Measurements from ENCODE around the gene LCT. TPM values are rescaled to one million over a fixed set of nuclear protein-coding genes. Genes with fewer than 3 reads are reported as not detected.

LCT gene
- total and polyA plus RNA-seq, 2 of the 4 experiments (the other 2 are of a cell fraction) = under 0.01 TPM; not detected in 1

GRCh38 chr2:135845257-135845656, 8.3 kb upstream of the LCT start:
- Histone ChIP-seq H2BK5ac (ENCODE audit: low read depth, low read length, poor library complexity, severe bottlenecking) (no peak overlapping the region), H3K4me3 (ENCODE audit: insufficient read depth, low read depth, low read length) (no peak overlapping the region), H3K14ac (replicated peaks; ENCODE audit: low read depth, low read length) (no peak overlapping the region), H3K27ac (ENCODE audit: insufficient read depth, low read length) (no peak overlapping the region), H2AK9ac (replicated peaks; ENCODE audit: low read depth, low read length, poor library complexity) (no peak overlapping the region), H3K4me1 (ENCODE audit: control insufficient read depth, insufficient read depth, low read length) (peaks cover 5% of the 10 kb centered on the region), H2BK15ac (ENCODE audit: low read depth, low read length) (no peak overlapping the region), H2AK5ac (ENCODE audit: low read depth, low read length) (no peak overlapping the region), H2AFZ (replicated peaks; ENCODE audit: low read length, poor library complexity) (no peak overlapping the region), H3K56ac (ENCODE audit: extremely low read depth, insufficient read depth, low read length) (no peak overlapping the region), H3K27me3 (ENCODE audit: control insufficient read depth, insufficient read depth, low read length) (no peaks in the 10 kb centered on the region), H3K9me3 (ENCODE audit: control insufficient read depth, insufficient read depth, low read length) (no peaks in the 10 kb centered on the region), H3K23ac (ENCODE audit: low read depth, low read length) (no peak overlapping the region), H3K4ac (ENCODE audit: low read depth, low read length) (no peak overlapping the region), H3K9me1 (ENCODE audit: insufficient read depth, low read length) (no peaks in the 10 kb centered on the region), H4K8ac (ENCODE audit: low read depth in 2 of 2, low read length in 2 of 2) (no peak overlapping the region), H4K20me1 (ENCODE audit: insufficient read depth, low read length) (no peaks in the 10 kb centered on the region), H2BK20ac (ENCODE audit: low read depth, low read length) (no peak overlapping the region), H2BK120ac (ENCODE audit: low read depth, low read length) (no peak overlapping the region), H4K91ac (ENCODE audit: insufficient read depth, low read depth, low read length) (no peak overlapping the region), H3K18ac (ENCODE audit: low read depth, low read length) (no peak overlapping the region), H3K79me1 (ENCODE audit: low read depth in 1 of 2, low read length in 2 of 2) (no peaks in the 10 kb centered on the region), H3K36me3 (ENCODE audit: control insufficient read depth, insufficient read depth, low read length) (peaks cover 10% of the 10 kb centered on the region), H4K5ac (ENCODE audit: low read depth, low read length) (no peak overlapping the region), H3K9ac (ENCODE audit: low read depth, low read length) (no peak overlapping the region), H3K4me2 (ENCODE audit: low read depth, low read length) (no peak overlapping the region)
- in situ Hi-C loops (cut with MboI; ENCODE audit: low sequenced_read_pairs) (no loop called here), intact Hi-C loops (cut with micrococcal nuclease) (no loop called here), dilution Hi-C loops (cut with HindIII; ENCODE audit: low sequenced_read_pairs, unreplicated experiment) (no loop called here)
- TF ChIP-seq ELK1 (IDR thresholded peaks at IDR 0.05; ENCODE audit: borderline replicate concordance, low read depth, low read length) (no peak), MAFK (IDR thresholded peaks at IDR 0.05; ENCODE audit: low read depth, low read length) (no peak), MAZ (IDR thresholded peaks at IDR 0.05; ENCODE audit: borderline replicate concordance, low read depth, low read length) (no peak), FOS (IDR thresholded peaks at IDR 0.05; ENCODE audit: low read depth, low read length) (no peak), RAD21 (IDR thresholded peaks at IDR 0.05; ENCODE audit: low read length) (no peak), NFE2L2 (IDR thresholded peaks at IDR 0.05; ENCODE audit: low read depth, low read length) (no peak), POLR2A (IDR thresholded peaks at IDR 0.05; ENCODE audit: low read depth, low read length) (no peak), BHLHE40 (IDR thresholded peaks at IDR 0.05; ENCODE audit: low read depth, low read length) (no peak), RFX5 (IDR thresholded peaks at IDR 0.05; ENCODE audit: low read depth, low read length) (no peak), CEBPB (IDR thresholded peaks at IDR 0.05; ENCODE audit: low read depth, low read length) (no peak), USF2 (IDR thresholded peaks at IDR 0.05; ENCODE audit: low read depth, low read length) (no peak), RCOR1 (IDR thresholded peaks at IDR 0.05; ENCODE audit: insufficient replicate concordance, low read length) (no peak), SMC3 (IDR thresholded peaks at IDR 0.05; ENCODE audit: low read depth, low read length) (no peak), MXI1 (IDR thresholded peaks at IDR 0.05; ENCODE audit: borderline replicate concordance, low read depth, low read length) (no peak)
- no peak for DNase-seq
- WGBS, 2 experiments (ENCODE audit: extremely low coverage in 2 of 2, insufficient read length in 1 of 2) = no CpG with 5 or more reads among the region's 3 CpGs
- no peak for ATAC-seq (ENCODE audit: low read depth)
- ChIA-PET CTCF (no interaction called here), POLR2A (ENCODE audit: unreplicated experiment) (no interaction called here)
- no TSS peak for BruUV-seq (replicated peaks)

Measured in IMR-90 (cell line).